NB4 (cell line): Measurements from ENCODE around the gene ADTRP.

ENCODE experiments used
- DNase-seq: peaks from one replicate; pipeline ENCODE4 v3.0.0; 2010; ENCODE audit warnings: low read depth
- H3K4me3 ChIP-seq: one replicate; pipeline ENCODE4 v1.5.1; 2011; ENCODE audit warnings: mild to moderate bottlenecking, low read depth, low read length, moderate library complexity
- MYC ChIP-seq: IDR thresholded peaks from 2 replicates; pipeline ENCODE4 v1.6.1; 2011; ENCODE audit warnings: low read depth, low read length
- POLR2A ChIP-seq: IDR thresholded peaks from 2 replicates; pipeline ENCODE4 v1.6.1; 2011; ENCODE audit warnings: mild to moderate bottlenecking; ENCODE audit not compliant: insufficient read length; ENCODE audit errors: extremely low read depth
- TF ChIP-seq, protein P1 (sequence below): IDR thresholded peaks from one replicate; pipeline ENCODE4 v1.5.1; 2012; ENCODE audit warnings: low read depth, low read length
- TF ChIP-seq, protein P2 (sequence below): IDR thresholded peaks from 2 replicates; pipeline ENCODE4 v1.6.1; 2011; ENCODE audit warnings: low read depth, low read length

ADTRP gene

DNA sequence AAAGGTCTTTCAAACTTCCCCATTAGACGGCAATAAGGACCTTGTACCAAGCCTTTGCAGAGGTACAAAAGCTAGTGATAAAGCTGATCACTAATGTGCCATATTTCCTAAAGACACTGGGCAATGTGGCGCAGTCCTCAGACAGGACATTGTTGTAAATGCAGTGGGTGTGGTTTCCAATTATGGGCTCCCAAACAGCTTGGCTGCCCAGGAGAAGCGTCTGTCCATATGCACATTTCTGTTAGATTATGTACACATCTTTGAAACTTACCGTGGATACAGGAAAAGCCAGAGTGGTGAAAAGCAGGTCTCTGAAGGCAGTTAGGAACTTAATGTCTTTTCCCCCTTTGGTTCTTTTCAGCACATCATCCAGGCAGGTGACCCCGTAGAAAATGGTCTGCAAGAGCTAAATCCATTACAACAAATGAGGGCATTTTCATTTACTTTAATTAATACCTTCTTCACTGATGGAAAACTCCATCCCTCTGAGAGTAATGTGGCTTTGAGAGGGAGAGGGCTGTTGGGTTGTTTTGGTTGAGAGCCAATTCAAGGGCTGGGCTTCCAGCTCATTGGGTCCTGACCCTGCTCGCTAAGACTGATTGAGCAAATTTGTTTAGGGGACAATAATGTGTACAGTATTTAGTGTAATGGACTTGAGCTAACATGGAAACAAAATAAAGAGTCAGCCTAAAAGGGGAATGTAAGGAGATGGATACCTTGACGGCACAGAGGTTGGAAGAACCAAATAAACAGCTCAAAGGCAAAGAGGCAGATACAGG, 10.4 kb downstream of the ADTRP start:
- TF ChIP-seq, protein P1, sequence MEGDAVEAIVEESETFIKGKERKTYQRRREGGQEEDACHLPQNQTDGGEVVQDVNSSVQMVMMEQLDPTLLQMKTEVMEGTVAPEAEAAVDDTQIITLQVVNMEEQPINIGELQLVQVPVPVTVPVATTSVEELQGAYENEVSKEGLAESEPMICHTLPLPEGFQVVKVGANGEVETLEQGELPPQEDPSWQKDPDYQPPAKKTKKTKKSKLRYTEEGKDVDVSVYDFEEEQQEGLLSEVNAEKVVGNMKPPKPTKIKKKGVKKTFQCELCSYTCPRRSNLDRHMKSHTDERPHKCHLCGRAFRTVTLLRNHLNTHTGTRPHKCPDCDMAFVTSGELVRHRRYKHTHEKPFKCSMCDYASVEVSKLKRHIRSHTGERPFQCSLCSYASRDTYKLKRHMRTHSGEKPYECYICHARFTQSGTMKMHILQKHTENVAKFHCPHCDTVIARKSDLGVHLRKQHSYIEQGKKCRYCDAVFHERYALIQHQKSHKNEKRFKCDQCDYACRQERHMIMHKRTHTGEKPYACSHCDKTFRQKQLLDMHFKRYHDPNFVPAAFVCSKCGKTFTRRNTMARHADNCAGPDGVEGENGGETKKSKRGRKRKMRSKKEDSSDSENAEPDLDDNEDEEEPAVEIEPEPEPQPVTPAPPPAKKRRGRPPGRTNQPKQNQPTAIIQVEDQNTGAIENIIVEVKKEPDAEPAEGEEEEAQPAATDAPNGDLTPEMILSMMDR = no peak
- TF ChIP-seq MYC = no peak
- TF ChIP-seq, protein P2, sequence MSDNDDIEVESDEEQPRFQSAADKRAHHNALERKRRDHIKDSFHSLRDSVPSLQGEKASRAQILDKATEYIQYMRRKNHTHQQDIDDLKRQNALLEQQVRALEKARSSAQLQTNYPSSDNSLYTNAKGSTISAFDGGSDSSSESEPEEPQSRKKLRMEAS = no peak
- TF ChIP-seq POLR2A = no peak
- no peak for DNase-seq
- no peak overlapping the region for H3K4me3 ChIP-seq

- no peak for DNase-seq
- TF ChIP-seq, protein P1 = no peak
- TF ChIP-seq POLR2A (no peak), MYC (no peak)
- TF ChIP-seq, protein P2 = no peak
- no peak overlapping the region for H3K4me3 ChIP-seq
Observed at GRCh38 chr6:11767458-11767857, 11.1 kb downstream of the ADTRP start.

- TF ChIP-seq, protein P2 = no peak
- TF ChIP-seq MYC (no peak), POLR2A (no peak)
- TF ChIP-seq, protein P1 = no peak
Observed at GRCh38 chr6:11766589-11767450, 11.8 kb downstream of the ADTRP start.

DNA sequence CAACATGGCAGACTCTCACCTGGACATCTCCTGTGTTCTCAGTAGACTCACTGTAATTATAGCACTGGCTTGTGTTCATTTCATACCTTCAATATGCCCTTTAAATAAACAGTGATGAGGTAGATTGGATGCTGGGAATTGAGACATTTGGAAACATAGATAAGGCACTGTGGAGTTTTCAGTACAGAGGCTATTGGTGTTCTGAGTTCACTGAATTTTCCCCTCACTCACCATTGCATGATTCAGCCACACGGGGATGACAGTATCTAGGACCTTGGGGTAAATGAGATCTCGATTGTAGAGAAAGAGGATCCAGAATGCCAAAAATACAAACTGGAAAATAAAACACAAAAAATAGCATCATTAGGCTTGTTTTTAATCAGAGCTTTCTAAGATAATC, 12.6 kb downstream of the ADTRP start:
- TF ChIP-seq, protein P1 = no peak
- TF ChIP-seq, protein P2 = no peak
- TF ChIP-seq MYC (no peak), POLR2A (no peak)
- no peak for DNase-seq
- no peak overlapping the region for H3K4me3 ChIP-seq

More at GRCh38 chr6:11766589-11767450, 11.8 kb downstream of the ADTRP start:
- H3K4me3 ChIP-seq = no peak overlapping the region
- DNase-seq = no peak

- DNase-seq = no peak
- H3K4me3 ChIP-seq = no peak overlapping the region
- TF ChIP-seq, protein P1 = no peak
- TF ChIP-seq MYC = no peak
- TF ChIP-seq, protein P2 = no peak
- no peak for TF ChIP-seq POLR2A
Observed at GRCh38 chr6:11764250-11764604, 14.4 kb downstream of the ADTRP start.
